Lower leg skin (tissue), 4 donors: Measurements from ENCODE around the gene PLXDC2. TPM values are rescaled to one million over a fixed set of nuclear protein-coding genes. Genes with fewer than 3 reads are reported as not detected.

Source experiments
- DNase-seq, 2 donors: peaks; one replicate each; pipeline ENCODE4 v3.0.0-alpha.2; 2019; ENCODE audit warnings: low spot score in 2 of 2
- H3K4me3 ChIP-seq: fragments of 200-600 bp; sonication (generic); 2 replicates; pipeline ENCODE4 v1.5.1; 2017; ENCODE audit warnings: mild to moderate bottlenecking, low read depth; ENCODE audit not compliant: poor library complexity, severe bottlenecking
- POLR2A ChIP-seq, 2 donors: fragments of 450-650 bp; IDR thresholded peaks; one replicate each; pipeline ENCODE4 v1.6.1; 2016 to 2017; ENCODE audit warnings: antibody characterized with exemption in 2 of 2, mild to moderate bottlenecking in 1 of 2, moderate library complexity in 1 of 2
- WGBS, 2 donors: methylation state at CpG; one replicate each; pipeline ENCODE4 v1.1.5; 2018; 5-methylcytosine and 5-hydroxymethylcytosine counted together
- intact Hi-C: fragments of 100-400 bp; cut with DNase I; formaldehyde crosslinking; loops from one replicate; pipeline ENCODE4 v1.15.0; 2023; ENCODE audit warnings: low total_unique reads
- total RNA-seq, 4 donors: library from RNA; depleted of rRNA; stranded (reverse); fragments of >200 nt; gene quantifications; one replicate each; pipeline ENCODE4 v1.1.0, GENCODE V29; 2016
- TF ChIP-seq, protein P1 (sequence below), 3 donors: fragments of 450-650 bp; IDR thresholded peaks; one replicate each; pipeline ENCODE4 v1.5.1; 2016; ENCODE audit warnings: antibody characterized with exemption in 3 of 3, mild to moderate bottlenecking in 3 of 3, moderate library complexity in 2 of 3

PLXDC2 gene
- total RNA-seq, 4 donors from 2014 or later = 75.3 to 113 (median 95.3) TPM

DNA sequence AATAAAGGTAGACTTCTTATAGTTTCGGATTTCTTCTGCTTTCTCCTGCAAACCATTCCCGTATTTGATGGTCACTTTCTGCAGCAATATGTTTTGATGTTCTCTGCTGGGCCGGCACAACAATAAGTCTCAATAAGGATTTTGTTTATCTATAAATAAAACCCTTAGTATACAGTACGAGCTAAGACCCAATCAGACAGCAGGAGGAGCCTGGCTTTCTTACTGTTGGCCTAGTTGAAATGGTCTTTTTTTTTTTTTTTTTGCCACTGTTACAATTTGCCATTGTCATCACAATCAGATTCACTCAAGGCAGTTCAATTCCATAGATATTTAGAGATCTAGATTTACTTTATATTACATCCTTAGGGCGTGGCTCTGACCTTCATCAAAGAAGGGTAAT lies 76.4 kb downstream of the PLXDC2 start:
- WGBS, 2 donors = 66 to 68% methylated on average over 5 of the region's 5 CpGs

DNA sequence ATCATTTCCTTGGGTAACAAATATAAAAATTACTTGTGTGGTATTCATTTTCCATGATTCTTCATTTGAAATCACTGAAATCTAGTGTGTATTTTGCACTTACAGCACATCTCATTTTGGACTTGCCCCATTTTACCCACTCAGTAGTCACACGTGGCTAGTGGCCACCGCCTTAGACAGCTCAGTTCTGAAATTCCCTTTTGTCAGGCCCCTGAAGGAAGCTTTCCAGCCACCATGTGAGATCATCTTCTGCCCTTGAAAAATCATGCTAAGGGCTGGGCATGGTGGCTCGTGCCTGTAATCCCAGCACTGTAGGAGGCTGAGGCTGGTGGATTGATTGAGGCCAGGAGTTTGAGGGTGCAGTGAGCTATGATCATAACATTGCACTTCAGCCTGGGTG lies 79.3 kb downstream of the PLXDC2 start:
- intact Hi-C loops = no loop called here
- no peak for TF ChIP-seq POLR2A (IDR thresholded peaks at IDR 0.05)
- TF ChIP-seq, protein P1, sequence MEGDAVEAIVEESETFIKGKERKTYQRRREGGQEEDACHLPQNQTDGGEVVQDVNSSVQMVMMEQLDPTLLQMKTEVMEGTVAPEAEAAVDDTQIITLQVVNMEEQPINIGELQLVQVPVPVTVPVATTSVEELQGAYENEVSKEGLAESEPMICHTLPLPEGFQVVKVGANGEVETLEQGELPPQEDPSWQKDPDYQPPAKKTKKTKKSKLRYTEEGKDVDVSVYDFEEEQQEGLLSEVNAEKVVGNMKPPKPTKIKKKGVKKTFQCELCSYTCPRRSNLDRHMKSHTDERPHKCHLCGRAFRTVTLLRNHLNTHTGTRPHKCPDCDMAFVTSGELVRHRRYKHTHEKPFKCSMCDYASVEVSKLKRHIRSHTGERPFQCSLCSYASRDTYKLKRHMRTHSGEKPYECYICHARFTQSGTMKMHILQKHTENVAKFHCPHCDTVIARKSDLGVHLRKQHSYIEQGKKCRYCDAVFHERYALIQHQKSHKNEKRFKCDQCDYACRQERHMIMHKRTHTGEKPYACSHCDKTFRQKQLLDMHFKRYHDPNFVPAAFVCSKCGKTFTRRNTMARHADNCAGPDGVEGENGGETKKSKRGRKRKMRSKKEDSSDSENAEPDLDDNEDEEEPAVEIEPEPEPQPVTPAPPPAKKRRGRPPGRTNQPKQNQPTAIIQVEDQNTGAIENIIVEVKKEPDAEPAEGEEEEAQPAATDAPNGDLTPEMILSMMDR (IDR thresholded peaks at IDR 0.05) = no peak
- H3K4me3 ChIP-seq = no peak overlapping the region
- WGBS, 2 donors = 73 to 76% methylated on average over 3 of the region's 3 CpGs
- no peak for DNase-seq

More for the DNA sequence above, 76.4 kb downstream of the PLXDC2 start:
- intact Hi-C loops = no loop called here
- TF ChIP-seq, protein P1 (IDR thresholded peaks at IDR 0.05) = no peak
- TF ChIP-seq POLR2A (IDR thresholded peaks at IDR 0.05) = no peak
- no peak for DNase-seq
- no peak overlapping the region for H3K4me3 ChIP-seq

GRCh38 chr10:19902456-19902855 lies 86.2 kb downstream of the PLXDC2 start:
- TF ChIP-seq, protein P1 (IDR thresholded peaks at IDR 0.05) = no peak
- no peak for TF ChIP-seq POLR2A (IDR thresholded peaks at IDR 0.05)
- intact Hi-C loops = no loop called here
- WGBS, 2 donors = 76 to 82% methylated on average over 2 of the region's 2 CpGs
- H3K4me3 ChIP-seq = no peak overlapping the region
- no peak for DNase-seq

DNA sequence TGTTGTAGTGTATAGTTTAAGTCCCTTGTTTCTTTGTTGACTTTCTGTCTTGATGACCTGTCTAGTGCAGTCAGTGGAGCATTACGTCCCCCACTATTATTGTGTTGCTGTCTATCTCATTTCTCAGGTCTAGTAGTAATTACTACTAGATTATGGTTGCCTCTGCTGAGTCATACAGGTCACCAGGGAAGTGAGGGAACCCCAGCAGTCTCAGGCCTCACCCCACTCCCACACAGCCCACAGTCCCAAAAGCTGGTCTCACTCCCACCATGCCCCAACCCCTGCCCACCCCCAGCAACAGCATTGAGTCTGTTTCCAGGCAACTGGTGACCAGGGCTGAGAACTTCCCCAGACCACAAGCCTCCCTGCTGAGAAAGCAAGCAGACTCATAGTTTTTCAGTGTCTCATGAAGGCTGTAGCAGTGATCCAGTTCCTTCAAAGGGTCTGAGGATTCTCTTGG lies 88.0 kb downstream of the PLXDC2 start:
- intact Hi-C loops = no loop called here
- TF ChIP-seq, protein P1 (IDR thresholded peaks at IDR 0.05) = no peak
- no peak for TF ChIP-seq POLR2A (IDR thresholded peaks at IDR 0.05)
- no peak overlapping the region for H3K4me3 ChIP-seq
- WGBS, 2 donors = 74 to 95% methylated on average over 1 of the region's 1 CpG
- no peak for DNase-seq

DNA sequence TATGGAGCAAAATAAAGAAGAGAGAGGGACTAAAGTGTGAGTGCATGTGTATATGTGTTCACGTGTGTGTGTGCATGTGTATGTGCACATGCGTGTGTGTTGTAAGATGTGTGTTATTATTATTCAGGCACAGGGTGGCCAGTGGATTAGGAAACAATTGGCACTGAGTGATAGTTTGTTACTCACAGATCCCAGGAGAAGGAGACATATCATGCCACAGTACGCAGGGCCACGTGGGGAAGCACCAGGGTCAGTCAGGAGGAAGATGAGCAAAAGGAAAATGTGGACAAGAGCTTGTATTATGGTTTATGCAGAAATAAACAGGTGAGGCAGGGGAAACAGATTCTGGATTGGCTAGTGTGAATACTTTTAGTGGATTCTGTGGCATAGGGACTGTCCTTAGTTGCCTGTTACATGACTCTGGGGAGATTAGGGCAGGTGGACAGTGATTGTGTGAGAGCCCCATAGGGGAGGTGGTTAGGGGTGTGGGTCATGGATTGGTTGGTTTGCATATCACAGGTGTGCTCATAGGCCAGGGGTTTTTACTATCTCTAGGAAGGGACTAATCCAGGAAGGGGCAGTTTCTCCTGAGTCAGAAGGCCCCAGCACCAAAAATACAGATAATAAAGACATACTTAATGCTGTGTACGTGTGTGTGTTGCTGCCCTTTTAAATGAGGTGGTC lies 90.0 kb downstream of the PLXDC2 start:
- WGBS, 2 donors = 89 to 92% methylated on average over 5 of the region's 5 CpGs
- no peak overlapping the region for H3K4me3 ChIP-seq
- intact Hi-C loops = loop anchor here (5.0 kb wide), 1 partner anchor 1149 kb away; no protein-coding TSS in a partner anchor
- no peak for TF ChIP-seq POLR2A (IDR thresholded peaks at IDR 0.05)
- TF ChIP-seq, protein P1 (IDR thresholded peaks at IDR 0.05) = no peak
- DNase-seq = no peak
